ENCODE results near the gene C1orf53. TPM values are rescaled to one million over a fixed set of nuclear protein-coding genes. Genes with fewer than 3 reads are reported as not detected.
A peak's percentile ranks its signal among the peaks of the same experiment; 100 is the strongest.

C1orf53 gene
- total and polyA plus RNA-seq, 2 donors (not counting 1 experiment from before 2014, with no cell fraction given) = 0.24 TPM; not detected in 1

DNA sequence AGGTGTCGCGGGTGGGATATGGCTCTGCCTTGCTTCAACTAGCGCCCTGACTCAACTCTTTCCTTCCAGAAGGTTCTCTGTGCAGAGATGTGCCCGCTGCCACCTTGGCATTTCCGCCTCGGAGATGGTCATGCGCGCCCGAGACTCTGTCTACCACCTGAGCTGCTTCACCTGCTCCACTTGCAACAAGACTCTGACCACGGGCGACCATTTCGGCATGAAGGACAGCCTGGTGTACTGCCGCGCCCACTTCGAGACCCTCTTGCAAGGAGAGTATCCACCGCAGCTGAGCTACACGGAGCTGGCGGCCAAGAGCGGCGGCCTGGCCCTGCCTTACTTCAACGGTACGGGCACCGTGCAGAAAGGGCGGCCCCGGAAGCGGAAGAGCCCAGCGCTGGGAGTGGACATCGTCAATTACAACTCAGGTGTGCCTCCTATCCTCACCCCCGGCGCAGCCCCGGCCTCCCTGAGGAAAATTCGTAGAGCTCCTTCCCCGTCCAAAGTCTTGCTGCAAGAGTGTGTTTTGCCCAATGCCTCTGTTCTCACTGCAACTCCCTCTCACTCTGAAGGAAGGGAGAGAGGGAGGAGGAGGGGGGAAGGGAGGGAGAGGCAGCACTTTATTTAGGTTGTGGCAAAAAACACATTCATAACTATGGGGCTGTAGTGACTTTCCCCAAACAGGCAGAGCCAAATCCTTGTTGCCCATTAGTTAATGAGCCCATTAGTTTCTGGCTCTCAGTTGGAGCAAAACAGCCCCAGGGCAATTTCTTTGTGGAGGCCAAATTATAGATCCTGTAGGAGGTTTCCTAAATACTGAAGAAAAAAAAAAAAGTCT lies 19.0 kb downstream of the C1orf53 start:
- H3K9me3 Mint-ChIP-seq (ENCODE audit: insufficient read depth) = no peaks in the 10 kb centered on the region
- CTCF ChIA-PET = interaction anchor here (0.9 to 2.7 kb wide), 6 partner anchors 14 to 399 kb away, joined by 3 to 6 read pairs (median 4); no protein-coding TSS in a partner anchor
- peaks cover 51 to 52% of the 10 kb centered on the region in 2 donors for H3K4me1 ChIP-seq (ENCODE audit: control insufficient read depth in 2 of 2, insufficient read depth in 2 of 2, low read length in 2 of 2)
- POLR2A ChIA-PET = no interaction called here
- H3K9me3 ChIP-seq (ENCODE audit: control extremely low read depth in 1 of 3, control insufficient read depth in 2 of 3, insufficient read depth in 1 of 3, low read length in 2 of 3) = peaks cover 0 to 38% (median 2%) of the 10 kb centered on the region in 3 donors
- no peaks in the 10 kb centered on the region for H4K20me1 ChIP-seq (ENCODE audit: control insufficient read depth, insufficient read depth, low read length, poor library complexity, severe bottlenecking)
- no peak overlapping the region for H3K27ac ChIP-seq (ENCODE audit: low read length in 2 of 2)
- H3K27ac Mint-ChIP-seq = no peak overlapping the region
- WGBS (ENCODE audit: insufficient coverage) = 25% methylated on average over 27 of the region's 33 CpGs
- peaks cover 84% of the 10 kb centered on the region for H3K27me3 Mint-ChIP-seq
- H3K4me3 ChIP-seq (ENCODE audit: control extremely low read depth in 1 of 5, extremely low read depth in 1 of 5, insufficient read depth in 1 of 5, low read depth in 2 of 5, low read length in 4 of 5) = no peak overlapping the region
- peak; percentile 39 for DNase-seq
- H3K79me2 ChIP-seq (ENCODE audit: control insufficient read depth, insufficient read depth, low read length) = no peaks in the 10 kb centered on the region
- no peak overlapping the region for H3K4me3 Mint-ChIP-seq
- H3K4me1 Mint-ChIP-seq = peaks cover 44% of the 10 kb centered on the region
- peaks cover 0 to 72% (median 67%) of the 10 kb centered on the region in 4 experiments for H3K27me3 ChIP-seq (replicated peaks in 1 of 4; ENCODE audit: control extremely low read depth in 1 of 4, control insufficient read depth in 3 of 4, insufficient read depth in 4 of 4, low read length in 3 of 4)
- no peak overlapping the region for H2AFZ ChIP-seq (ENCODE audit: insufficient read depth, low read depth, low read length, poor library complexity, severe bottlenecking)
- ATAC-seq (ENCODE audit: low read depth) = no peak
- TF ChIP-seq, protein P1, sequence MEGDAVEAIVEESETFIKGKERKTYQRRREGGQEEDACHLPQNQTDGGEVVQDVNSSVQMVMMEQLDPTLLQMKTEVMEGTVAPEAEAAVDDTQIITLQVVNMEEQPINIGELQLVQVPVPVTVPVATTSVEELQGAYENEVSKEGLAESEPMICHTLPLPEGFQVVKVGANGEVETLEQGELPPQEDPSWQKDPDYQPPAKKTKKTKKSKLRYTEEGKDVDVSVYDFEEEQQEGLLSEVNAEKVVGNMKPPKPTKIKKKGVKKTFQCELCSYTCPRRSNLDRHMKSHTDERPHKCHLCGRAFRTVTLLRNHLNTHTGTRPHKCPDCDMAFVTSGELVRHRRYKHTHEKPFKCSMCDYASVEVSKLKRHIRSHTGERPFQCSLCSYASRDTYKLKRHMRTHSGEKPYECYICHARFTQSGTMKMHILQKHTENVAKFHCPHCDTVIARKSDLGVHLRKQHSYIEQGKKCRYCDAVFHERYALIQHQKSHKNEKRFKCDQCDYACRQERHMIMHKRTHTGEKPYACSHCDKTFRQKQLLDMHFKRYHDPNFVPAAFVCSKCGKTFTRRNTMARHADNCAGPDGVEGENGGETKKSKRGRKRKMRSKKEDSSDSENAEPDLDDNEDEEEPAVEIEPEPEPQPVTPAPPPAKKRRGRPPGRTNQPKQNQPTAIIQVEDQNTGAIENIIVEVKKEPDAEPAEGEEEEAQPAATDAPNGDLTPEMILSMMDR (IDR thresholded peaks at IDR 0.05) = no peak
- TF ChIP-seq EZH2 (IDR thresholded peaks at IDR 0.05; ENCODE audit: borderline replicate concordance, insufficient read depth, low read depth, low read length, poor library complexity, severe bottlenecking) = no peak
- intact Hi-C loops (cut with micrococcal nuclease) = loop anchor here (5.0 kb wide), 1 partner anchor 54 kb away; no protein-coding TSS in a partner anchor
- H3K9ac ChIP-seq (ENCODE audit: low read length) = no peak overlapping the region
- no peaks in the 10 kb centered on the region for H3K36me3 ChIP-seq (replicated peaks in 1 of 2; ENCODE audit: control extremely low read depth in 1 of 2, control insufficient read depth in 1 of 2, extremely low read depth in 1 of 2, insufficient read depth in 2 of 2, low read length in 1 of 2)
- peak overlapping the region; percentile 5 for H3K4me2 ChIP-seq (replicated peaks; ENCODE audit: low read depth, low read length, poor library complexity, severe bottlenecking)

DNA sequence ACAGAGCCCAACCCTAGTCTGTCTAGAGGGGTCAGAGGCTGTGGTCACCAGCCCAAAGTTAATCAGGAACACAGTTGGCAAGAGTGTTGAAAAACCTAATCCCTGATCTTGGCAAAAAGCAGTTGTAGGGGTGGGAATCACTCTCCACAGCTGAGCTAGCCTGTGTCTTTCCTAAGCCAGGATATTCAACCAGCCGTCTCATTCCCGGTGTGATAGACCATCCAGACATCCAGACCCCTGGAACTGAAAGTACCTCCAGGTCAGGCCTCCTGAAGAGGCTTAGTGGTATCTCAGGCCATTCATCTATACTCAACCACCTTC lies 19.6 kb downstream of the C1orf53 start:
- Histone ChIP-seq H3K9ac (ENCODE audit: low read length) (no peak overlapping the region), H3K27me3 (replicated peaks in 1 of 4; ENCODE audit: control extremely low read depth in 1 of 4, control insufficient read depth in 3 of 4, insufficient read depth in 4 of 4, low read length in 3 of 4) (peaks cover 0 to 69% (median 62%) of the 10 kb centered on the region in 4 experiments), H3K4me1 (ENCODE audit: control insufficient read depth in 2 of 2, insufficient read depth in 2 of 2, low read length in 2 of 2) (peaks cover 45 to 47% of the 10 kb centered on the region in 2 donors), H3K9me3 (ENCODE audit: control extremely low read depth in 1 of 3, control insufficient read depth in 2 of 3, insufficient read depth in 1 of 3, low read length in 2 of 3) (peaks cover 0 to 36% (median 0%) of the 10 kb centered on the region in 3 donors), H4K20me1 (ENCODE audit: control insufficient read depth, insufficient read depth, low read length, poor library complexity, severe bottlenecking) (no peaks in the 10 kb centered on the region), H2AFZ (ENCODE audit: insufficient read depth, low read depth, low read length, poor library complexity, severe bottlenecking) (no peak overlapping the region), H3K4me3 (ENCODE audit: control extremely low read depth in 1 of 5, extremely low read depth in 1 of 5, insufficient read depth in 1 of 5, low read depth in 2 of 5, low read length in 4 of 5) (no peak overlapping the region), H3K79me2 (ENCODE audit: control insufficient read depth, insufficient read depth, low read length) (no peaks in the 10 kb centered on the region), H3K27ac (ENCODE audit: low read length in 2 of 2) (no peak overlapping the region), H3K36me3 (replicated peaks in 1 of 2; ENCODE audit: control extremely low read depth in 1 of 2, control insufficient read depth in 1 of 2, extremely low read depth in 1 of 2, insufficient read depth in 2 of 2, low read length in 1 of 2) (no peaks in the 10 kb centered on the region), H3K4me2 (replicated peaks; ENCODE audit: low read depth, low read length, poor library complexity, severe bottlenecking) (no peak overlapping the region)
- CTCF ChIA-PET = interaction anchor here (0.8 to 2.7 kb wide), 5 partner anchors 14 to 400 kb away, joined by 3 to 6 read pairs (median 4); no protein-coding TSS in a partner anchor
- TF ChIP-seq EZH2 (IDR thresholded peaks at IDR 0.05; ENCODE audit: borderline replicate concordance, insufficient read depth, low read depth, low read length, poor library complexity, severe bottlenecking) = no peak
- TF ChIP-seq, protein P1 (IDR thresholded peaks at IDR 0.05) = no peak
- no peak overlapping the region for H3K4me3 Mint-ChIP-seq
- POLR2A ChIA-PET = no interaction called here
- 90% methylated on average over 2 of the region's 2 CpGs for WGBS (ENCODE audit: insufficient coverage)
- no peaks in the 10 kb centered on the region for H3K9me3 Mint-ChIP-seq (ENCODE audit: insufficient read depth)
- H3K27ac Mint-ChIP-seq = no peak overlapping the region
- intact Hi-C loops (cut with micrococcal nuclease) = loop anchor here (5.0 kb wide), 1 partner anchor 55 kb away; no protein-coding TSS in a partner anchor
- no peak for ATAC-seq (ENCODE audit: low read depth)
- peaks cover 84% of the 10 kb centered on the region for H3K27me3 Mint-ChIP-seq
- no peak for DNase-seq
- H3K4me1 Mint-ChIP-seq = peaks cover 38% of the 10 kb centered on the region

Measured in B cell (primary cell).